GM12872 (cell line): ENCODE data around the gene TTC8.

Source experiments
- CTCF ChIP-seq: IDR thresholded peaks from 3 replicates; pipeline ENCODE4 v1.5.1; 2011; ENCODE audit warnings: low read depth, mild to moderate bottlenecking, low read length, moderate library complexity; ENCODE audit not compliant: insufficient read depth

Gene TTC8

GRCh38 chr14:88842414-88842813 lies 18.0 kb downstream of the TTC8 start:
- TF ChIP-seq CTCF = no peak

- no peak for TF ChIP-seq CTCF
Measured at GRCh38 chr14:88844980-88845491, 20.6 kb downstream of the TTC8 start.

GRCh38 chr14:88848571-88848970 lies 24.1 kb downstream of the TTC8 start:
- TF ChIP-seq CTCF = no peak

- no peak for TF ChIP-seq CTCF
Measured at GRCh38 chr14:88849716-88850115, 25.3 kb downstream of the TTC8 start.

GRCh38 chr14:88851587-88851986 lies 27.1 kb downstream of the TTC8 start:
- TF ChIP-seq CTCF = no peak

GRCh38 chr14:88852632-88853031 lies 28.2 kb downstream of the TTC8 start:
- no peak for TF ChIP-seq CTCF

- no peak for TF ChIP-seq CTCF
Measured at GRCh38 chr14:88853129-88853528, 28.7 kb downstream of the TTC8 start.
